ENCODE data around the gene ANKS1B.

ANKS1B gene

DNA sequence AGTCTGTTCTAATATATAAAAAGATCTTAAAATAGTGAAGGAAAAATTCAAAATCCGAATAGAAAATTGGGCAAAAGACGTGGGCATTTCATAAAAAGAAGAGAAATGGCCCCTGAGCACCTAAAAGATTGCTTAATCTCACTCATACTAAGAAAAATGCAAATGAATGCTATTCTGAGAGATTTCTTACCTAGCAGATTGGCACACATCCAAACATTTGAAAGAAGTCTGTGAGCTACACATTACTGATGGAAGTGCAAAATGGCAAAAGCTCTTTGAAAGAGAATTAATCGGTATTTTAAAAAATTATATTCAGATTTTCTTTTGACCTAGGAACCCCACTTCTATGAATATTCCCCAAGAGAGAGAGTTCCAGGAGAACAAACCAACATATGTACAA lies 617.6 kb downstream of the ANKS1B start:
- no peak for DNase-seq (ENCODE audit: low spot score)
- TF ChIP-seq CTCF (IDR thresholded peaks at IDR 0.05; ENCODE audit: extremely low read depth, insufficient read depth, missing control alignments), result no peak

DNA sequence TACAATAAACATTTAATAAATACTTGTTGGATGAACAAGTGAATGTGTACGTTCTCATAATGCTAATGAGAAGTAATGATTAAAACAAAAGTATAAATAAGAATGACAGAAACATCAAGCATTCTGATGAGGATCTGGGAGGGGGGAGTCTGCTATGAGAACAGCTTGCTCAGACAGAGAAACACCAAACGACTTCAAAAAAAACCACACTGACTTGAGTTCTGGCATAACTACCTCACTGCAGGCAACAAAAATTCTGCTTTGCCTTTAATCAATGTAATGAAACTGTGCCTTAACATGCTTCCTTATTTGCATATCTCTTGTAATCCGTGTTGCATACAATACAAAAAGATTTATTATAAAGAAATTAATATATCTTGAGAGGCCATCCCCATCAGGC lies 632.5 kb downstream of the ANKS1B start:
- no peak for TF ChIP-seq CTCF (IDR thresholded peaks at IDR 0.05; ENCODE audit: extremely low read depth, insufficient read depth, missing control alignments)
- DNase-seq (ENCODE audit: low spot score), result no peak
- in situ Hi-C loops (cut with MboI; ENCODE audit: low pct_unique_long_range_greater_than_20kb, low sequenced_read_pairs, unreplicated experiment), result no loop called here

More for the DNA sequence above, 617.6 kb downstream of the ANKS1B start:
- in situ Hi-C loops (cut with MboI; ENCODE audit: low pct_unique_long_range_greater_than_20kb, low sequenced_read_pairs, unreplicated experiment), result no loop called here

DNA sequence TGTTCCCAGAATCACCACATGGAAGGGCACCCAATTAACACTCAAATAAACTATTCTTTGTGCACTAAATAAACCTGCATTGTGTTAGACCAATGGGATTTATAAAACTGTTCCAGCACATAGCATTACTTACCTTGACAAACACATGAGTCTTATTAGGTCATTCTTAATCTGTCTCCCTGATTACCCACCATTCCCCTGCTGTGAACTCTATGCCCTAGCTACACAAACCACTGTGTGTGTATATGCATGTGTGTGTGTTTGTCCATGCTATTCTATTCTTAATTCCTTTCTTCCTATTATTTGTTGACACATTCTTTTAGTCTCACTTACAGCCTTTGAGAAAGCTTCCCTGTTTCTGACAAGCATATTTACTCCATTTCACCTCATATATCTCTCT lies 640.8 kb downstream of the ANKS1B start:
- no peak for DNase-seq (ENCODE audit: low spot score)
- no peak for TF ChIP-seq CTCF (IDR thresholded peaks at IDR 0.05; ENCODE audit: extremely low read depth, insufficient read depth, missing control alignments)
- in situ Hi-C loops (cut with MboI; ENCODE audit: low pct_unique_long_range_greater_than_20kb, low sequenced_read_pairs, unreplicated experiment), result no loop called here

DNA sequence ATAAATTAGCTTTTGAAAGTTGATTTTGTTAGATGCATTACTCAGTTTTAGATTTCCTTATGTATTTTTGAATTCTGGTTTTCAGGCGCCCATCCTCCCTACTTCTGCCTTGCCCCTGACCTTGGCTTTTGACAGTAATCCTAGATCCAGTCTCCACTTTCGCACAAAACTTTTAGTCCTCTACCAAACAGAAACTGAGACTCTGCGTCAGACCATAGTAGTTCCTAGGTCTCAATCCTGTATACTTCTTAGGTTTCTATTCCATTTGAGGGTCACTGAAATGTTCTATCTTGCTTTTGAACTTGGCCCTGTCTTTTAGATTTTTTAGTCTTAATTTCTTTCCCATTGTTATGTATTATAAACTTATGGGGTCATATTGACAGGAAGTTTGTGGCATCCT lies 645.1 kb downstream of the ANKS1B start:
- TF ChIP-seq CTCF (IDR thresholded peaks at IDR 0.05; ENCODE audit: extremely low read depth, insufficient read depth, missing control alignments), result no peak
- in situ Hi-C loops (cut with MboI; ENCODE audit: low pct_unique_long_range_greater_than_20kb, low sequenced_read_pairs, unreplicated experiment), result no loop called here

GRCh38 chr12:99334285-99335056 lies 650.3 kb downstream of the ANKS1B start:
- no peak for TF ChIP-seq CTCF (IDR thresholded peaks at IDR 0.05; ENCODE audit: extremely low read depth, insufficient read depth, missing control alignments)
- in situ Hi-C loops (cut with MboI; ENCODE audit: low pct_unique_long_range_greater_than_20kb, low sequenced_read_pairs, unreplicated experiment), result no loop called here
- DNase-seq (ENCODE audit: low spot score), result no peak

More for the DNA sequence above, 645.1 kb downstream of the ANKS1B start:
- DNase-seq (ENCODE audit: low spot score), result no peak

DNA sequence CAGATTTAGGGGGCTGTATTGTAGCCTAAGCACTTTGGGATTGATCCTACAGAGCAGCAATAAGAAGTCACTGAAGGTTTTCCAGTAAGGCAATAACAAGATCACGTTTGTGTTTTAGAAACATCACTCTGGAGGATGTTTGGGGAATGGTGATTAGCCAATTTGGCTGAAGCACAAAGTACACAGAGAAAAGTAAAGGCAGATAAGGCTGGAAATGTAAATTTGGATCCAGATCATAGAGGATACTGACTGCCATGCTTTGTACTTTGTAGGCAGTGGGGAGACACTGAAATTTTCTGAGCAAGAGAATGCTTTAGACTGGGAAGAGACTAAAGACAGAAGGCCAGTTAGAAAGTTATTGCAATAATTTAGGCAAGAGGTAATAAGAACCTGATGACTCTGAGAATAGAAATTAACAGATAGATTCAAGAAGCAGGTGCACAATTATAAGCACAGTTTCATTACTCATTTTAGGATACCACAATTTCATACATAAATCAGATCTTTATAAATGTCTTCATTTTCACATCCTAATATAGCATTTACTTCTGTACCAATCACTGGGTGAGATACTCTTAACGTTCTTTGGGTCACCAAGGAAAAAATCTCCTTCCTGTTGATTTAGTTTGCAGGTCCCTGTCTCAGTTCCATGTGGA lies 651.7 kb downstream of the ANKS1B start:
- DNase-seq (ENCODE audit: low spot score), result no peak
- in situ Hi-C loops (cut with MboI; ENCODE audit: low pct_unique_long_range_greater_than_20kb, low sequenced_read_pairs, unreplicated experiment), result no loop called here
- no peak for TF ChIP-seq CTCF (IDR thresholded peaks at IDR 0.05; ENCODE audit: extremely low read depth, insufficient read depth, missing control alignments)

All from GM13977 (cell line).